CD14-positive monocyte (primary cell): ENCODE results near the gene C16orf46. TPM values are rescaled to one million over a fixed set of nuclear protein-coding genes. Genes with fewer than 3 reads are reported as not detected.

ENCODE experiments used
- DNase-seq, 3 donors: peaks; one replicate each; pipeline ENCODE4 v3.0.0-alpha.2; 2011 to 2022
- H2AFZ ChIP-seq: 2 replicates; pipeline ENCODE4 v1.6.0; 2012; ENCODE audit warnings: mild to moderate bottlenecking, low read depth, low read length, inconsistent platforms; ENCODE audit not compliant: insufficient read depth, poor library complexity, severe bottlenecking
- H3K27ac ChIP-seq, 2 donors: 1 replicate in 1 of 2; 2 replicates in 1 of 2; pipeline ENCODE4 v1.5.1; 2012 to 2013; ENCODE audit warnings: low read length in 2 of 2, control low read depth in 1 of 2, inconsistent platforms in 1 of 2, low read depth in 1 of 2, mild to moderate bottlenecking in 1 of 2
- H3K27me3 ChIP-seq, 2 donors: one replicate each; pipeline versions ENCODE4 v1.6.0 to v1.6.1; 2011 to 2013; ENCODE audit warnings: low read length in 2 of 2; ENCODE audit not compliant: control insufficient read depth in 2 of 2, insufficient read depth in 2 of 2
- H3K36me3 ChIP-seq, 2 donors: replicated peaks in 1 of 2; 1 replicate in 1 of 2; 2 replicates in 1 of 2; pipeline versions ENCODE4 v1.5.1 to v1.6.1; 2012 to 2013; ENCODE audit warnings: low read length in 2 of 2, control low read depth in 1 of 2, inconsistent platforms in 1 of 2, mild to moderate bottlenecking in 1 of 2; ENCODE audit not compliant: insufficient read depth in 2 of 2, control insufficient read depth in 1 of 2
- H3K4me1 ChIP-seq, 2 donors: 1 replicate in 1 of 2; 2 replicates in 1 of 2; pipeline versions ENCODE4 v1.5.1 to v1.6.1; 2012 to 2013; ENCODE audit warnings: low read length in 2 of 2, control low read depth in 1 of 2, inconsistent platforms in 1 of 2, mild to moderate bottlenecking in 1 of 2, moderate library complexity in 1 of 2; ENCODE audit not compliant: insufficient read depth in 2 of 2, control insufficient read depth in 1 of 2
- H3K4me2 ChIP-seq: replicated peaks from 2 replicates; pipeline ENCODE3; 2012; ENCODE audit warnings: low read length, moderate library complexity, mild to moderate bottlenecking; ENCODE audit not compliant: poor library complexity, severe bottlenecking; ENCODE audit errors: extremely low read depth
- H3K4me3 ChIP-seq, 3 experiments: fragments of 200-600 bp in 1 of 3; sonication (generic) in 1 of 3; replicated peaks in 1 of 3; 1 replicate in 2 of 3; 2 replicates in 1 of 3; pipeline ENCODE4 v1.5.1; 2011 to 2013; ENCODE audit warnings: low read length in 3 of 3, mild to moderate bottlenecking in 3 of 3, control low read depth in 2 of 3, low read depth in 2 of 3, inconsistent platforms in 1 of 3, moderate library complexity in 1 of 3
- H3K79me2 ChIP-seq: 2 replicates; pipeline ENCODE4 v1.6.0; 2012; ENCODE audit warnings: mild to moderate bottlenecking, control low read depth, inconsistent platforms, low read length, moderate library complexity; ENCODE audit not compliant: insufficient read depth
- H3K9ac ChIP-seq: 2 replicates; pipeline ENCODE4 v1.6.0; 2017; ENCODE audit warnings: low read length, mild to moderate bottlenecking; ENCODE audit not compliant: insufficient read depth, poor library complexity, severe bottlenecking
- H3K9me3 ChIP-seq, 2 donors: replicated peaks in 1 of 2; 1 replicate in 1 of 2; 2 replicates in 1 of 2; pipeline versions ENCODE4 v1.5.1 to v1.6.1; 2012 to 2013; ENCODE audit warnings: low read length in 2 of 2, control low read depth in 1 of 2; ENCODE audit not compliant: control insufficient read depth in 1 of 2, insufficient read depth in 1 of 2
- H4K20me1 ChIP-seq: 2 replicates; pipeline ENCODE4 v1.6.0; 2012; ENCODE audit warnings: mild to moderate bottlenecking, low read length, control low read depth, moderate library complexity; ENCODE audit not compliant: insufficient read depth
- H3K27ac Mint-ChIP-seq, 7 donors: one replicate each; pipeline ENCODE4 v1.8.0; 2020; ENCODE audit warnings: mild to moderate bottlenecking in 7 of 7, mixed read lengths in 7 of 7, moderate library complexity in 6 of 7, inconsistent platforms in 2 of 7
- H3K27me3 Mint-ChIP-seq, 3 donors: one replicate each; pipeline ENCODE4 v1.8.0; 2021 to 2022; ENCODE audit warnings: low read depth in 3 of 3, mild to moderate bottlenecking in 3 of 3, mixed read lengths in 3 of 3, moderate library complexity in 3 of 3, inconsistent platforms in 1 of 3
- H3K36me3 Mint-ChIP-seq, 2 donors: one replicate each; pipeline ENCODE4 v1.8.0; 2020; ENCODE audit warnings: mixed read lengths in 2 of 2, inconsistent platforms in 1 of 2, mild to moderate bottlenecking in 1 of 2
- H3K4me1 Mint-ChIP-seq: one replicate; pipeline ENCODE4 v1.8.0; 2020; ENCODE audit warnings: mild to moderate bottlenecking, mixed read lengths
- H3K4me3 Mint-ChIP-seq, 2 donors: one replicate each; pipeline ENCODE4 v1.8.0; 2020; ENCODE audit warnings: mild to moderate bottlenecking in 2 of 2, mixed read lengths in 2 of 2, moderate library complexity in 1 of 2
- H3K9me3 Mint-ChIP-seq, 7 donors: one replicate each; pipeline ENCODE4 v1.8.0; 2020 to 2022; ENCODE audit warnings: mixed read lengths in 7 of 7, mild to moderate bottlenecking in 6 of 7, moderate library complexity in 6 of 7, inconsistent platforms in 2 of 7
- WGBS: methylation state at CpG from one replicate; pipeline ENCODE4 v1.1.5; 2013; ENCODE audit warnings: missing lambda C conversion rate; ENCODE audit not compliant: insufficient coverage; 5-methylcytosine and 5-hydroxymethylcytosine counted together
- intact Hi-C, 2 donors: fragments of 100-400 bp; cut with micrococcal nuclease; formaldehyde crosslinking; loops; one replicate each; pipeline versions ENCODE4 v1.15.0 to v1.15.1; 2023
- polyA plus RNA-seq, 3 donors: library from polyadenylated mRNA; depleted of rRNA in 1 of 3; unstranded in 2 of 3; stranded (reverse) in 1 of 3; fragments of 300-500 nt in 2 of 3; fragments of >200 nt in 1 of 3; fragmentation: Illumina TruSeq in 2 of 3; gene quantifications; 1 replicate in 2 of 3; 2 replicates in 1 of 3; pipeline ENCODE4 v1.2.3, GENCODE V29; 2012 to 2021
- TF ChIP-seq, protein P1 (sequence below): fragments of 200-600 bp; IDR thresholded peaks from one replicate; pipeline ENCODE4 v1.8.0; 2022; ENCODE audit warnings: antibody characterized with exemption, mild to moderate bottlenecking

Gene C16orf46
- polyA plus RNA-seq, 3 donors, result 0.37 to 0.42 TPM; not detected in 1

DNA sequence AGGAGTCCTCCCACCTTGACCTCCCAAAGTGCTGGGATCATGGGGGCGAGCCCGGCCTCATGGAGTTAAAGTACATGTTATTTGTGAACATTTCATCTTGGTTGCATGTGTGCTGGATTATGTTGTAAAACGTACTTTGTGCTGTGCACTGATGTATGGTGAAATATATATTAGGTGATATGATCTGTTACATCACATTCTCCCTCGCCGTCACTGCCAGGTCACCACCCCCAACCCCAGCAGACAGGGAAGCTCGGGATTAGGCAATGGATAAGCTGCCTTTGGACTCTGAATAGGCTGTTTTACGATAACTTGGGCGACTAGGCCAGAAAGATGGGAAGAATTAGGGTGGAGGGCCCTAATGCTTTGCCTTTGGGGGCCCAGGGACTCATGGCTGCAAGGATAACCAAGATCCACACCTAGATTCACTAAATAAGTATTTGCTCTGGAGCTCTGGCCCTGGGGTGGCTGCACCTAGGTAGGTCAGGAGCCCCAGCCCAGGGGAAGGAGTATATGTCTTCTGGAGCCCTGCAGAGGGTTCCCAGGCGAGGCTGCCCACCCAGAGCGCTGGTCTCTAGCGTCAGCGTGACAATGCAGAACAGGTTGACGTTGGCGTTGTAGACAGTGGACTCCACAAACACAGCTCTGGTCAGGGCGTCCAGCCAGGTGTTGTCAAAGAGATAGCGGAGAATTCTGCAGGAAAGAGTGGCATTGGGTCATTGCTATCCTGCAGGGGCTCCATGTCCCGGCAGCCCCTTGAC, 46.2 kb upstream of the C16orf46 start:
- no peaks in the 10 kb centered on the region for H3K79me2 ChIP-seq
- no peaks in the 10 kb centered on the region for H3K36me3 Mint-ChIP-seq
- no peaks in the 10 kb centered on the region for H3K36me3 ChIP-seq
- no peaks in the 10 kb centered on the region for H4K20me1 ChIP-seq
- no peak overlapping the region for H2AFZ ChIP-seq
- H3K4me1 ChIP-seq, result no peaks in the 10 kb centered on the region
- H3K27me3 ChIP-seq, result no peaks in the 10 kb centered on the region
- TF ChIP-seq, protein P1, sequence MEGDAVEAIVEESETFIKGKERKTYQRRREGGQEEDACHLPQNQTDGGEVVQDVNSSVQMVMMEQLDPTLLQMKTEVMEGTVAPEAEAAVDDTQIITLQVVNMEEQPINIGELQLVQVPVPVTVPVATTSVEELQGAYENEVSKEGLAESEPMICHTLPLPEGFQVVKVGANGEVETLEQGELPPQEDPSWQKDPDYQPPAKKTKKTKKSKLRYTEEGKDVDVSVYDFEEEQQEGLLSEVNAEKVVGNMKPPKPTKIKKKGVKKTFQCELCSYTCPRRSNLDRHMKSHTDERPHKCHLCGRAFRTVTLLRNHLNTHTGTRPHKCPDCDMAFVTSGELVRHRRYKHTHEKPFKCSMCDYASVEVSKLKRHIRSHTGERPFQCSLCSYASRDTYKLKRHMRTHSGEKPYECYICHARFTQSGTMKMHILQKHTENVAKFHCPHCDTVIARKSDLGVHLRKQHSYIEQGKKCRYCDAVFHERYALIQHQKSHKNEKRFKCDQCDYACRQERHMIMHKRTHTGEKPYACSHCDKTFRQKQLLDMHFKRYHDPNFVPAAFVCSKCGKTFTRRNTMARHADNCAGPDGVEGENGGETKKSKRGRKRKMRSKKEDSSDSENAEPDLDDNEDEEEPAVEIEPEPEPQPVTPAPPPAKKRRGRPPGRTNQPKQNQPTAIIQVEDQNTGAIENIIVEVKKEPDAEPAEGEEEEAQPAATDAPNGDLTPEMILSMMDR, result no peak
- H3K9me3 ChIP-seq, result no peaks in the 10 kb centered on the region
- H3K27me3 Mint-ChIP-seq, result peaks cover 9 to 11% (median 10%) of the 10 kb centered on the region in 3 donors
- DNase-seq, result no peak
- no peak overlapping the region for H3K4me3 Mint-ChIP-seq
- no peaks in the 10 kb centered on the region for H3K4me1 Mint-ChIP-seq
- H3K27ac Mint-ChIP-seq, result peak overlapping the region in 2 of 7 donors; percentile 19 to 22
- peaks cover 0 to 2% (median 0%) of the 10 kb centered on the region in 7 donors for H3K9me3 Mint-ChIP-seq
- no peak overlapping the region for H3K4me3 ChIP-seq
- 90% methylated on average over 11 of the region's 17 CpGs for WGBS
- H3K27ac ChIP-seq, result no peak overlapping the region
- H3K4me2 ChIP-seq, result no peak overlapping the region
- no peak overlapping the region for H3K9ac ChIP-seq
- intact Hi-C loops, result no loop called here

- no peak overlapping the region for H3K4me3 Mint-ChIP-seq
- H3K9ac ChIP-seq, result no peak overlapping the region
- no peaks in the 10 kb centered on the region for H3K4me1 Mint-ChIP-seq
- H3K9me3 Mint-ChIP-seq, result peaks cover 0 to 2% (median 0%) of the 10 kb centered on the region in 7 donors
- H4K20me1 ChIP-seq, result no peaks in the 10 kb centered on the region
- no peak overlapping the region for H3K27ac ChIP-seq
- peaks cover 6 to 13% (median 10%) of the 10 kb centered on the region in 3 donors for H3K27me3 Mint-ChIP-seq
- no peaks in the 10 kb centered on the region for H3K27me3 ChIP-seq
- H3K9me3 ChIP-seq, result no peaks in the 10 kb centered on the region
- no peaks in the 10 kb centered on the region for H3K36me3 ChIP-seq
- H3K4me1 ChIP-seq, result no peaks in the 10 kb centered on the region
- H3K79me2 ChIP-seq, result no peaks in the 10 kb centered on the region
- 92% methylated on average over 12 of the region's 16 CpGs for WGBS
- H3K36me3 Mint-ChIP-seq, result no peaks in the 10 kb centered on the region
- intact Hi-C loops, result no loop called here
- H2AFZ ChIP-seq, result no peak overlapping the region
- DNase-seq, result no peak
- H3K4me2 ChIP-seq, result no peak overlapping the region
- TF ChIP-seq, protein P1, result no peak
- H3K4me3 ChIP-seq, result no peak overlapping the region
- H3K27ac Mint-ChIP-seq, result no peak overlapping the region
Measured at GRCh38 chr16:81121474-81121990, 44.5 kb upstream of the C16orf46 start.
